Measurements from ENCODE around the gene MIDN. TPM values are rescaled to one million over a fixed set of nuclear protein-coding genes. Genes with fewer than 3 reads are reported as not detected.

MIDN gene
- polyA plus RNA-seq, 12 donors, result 22.4 to 149 (median 30.9) TPM

DNA sequence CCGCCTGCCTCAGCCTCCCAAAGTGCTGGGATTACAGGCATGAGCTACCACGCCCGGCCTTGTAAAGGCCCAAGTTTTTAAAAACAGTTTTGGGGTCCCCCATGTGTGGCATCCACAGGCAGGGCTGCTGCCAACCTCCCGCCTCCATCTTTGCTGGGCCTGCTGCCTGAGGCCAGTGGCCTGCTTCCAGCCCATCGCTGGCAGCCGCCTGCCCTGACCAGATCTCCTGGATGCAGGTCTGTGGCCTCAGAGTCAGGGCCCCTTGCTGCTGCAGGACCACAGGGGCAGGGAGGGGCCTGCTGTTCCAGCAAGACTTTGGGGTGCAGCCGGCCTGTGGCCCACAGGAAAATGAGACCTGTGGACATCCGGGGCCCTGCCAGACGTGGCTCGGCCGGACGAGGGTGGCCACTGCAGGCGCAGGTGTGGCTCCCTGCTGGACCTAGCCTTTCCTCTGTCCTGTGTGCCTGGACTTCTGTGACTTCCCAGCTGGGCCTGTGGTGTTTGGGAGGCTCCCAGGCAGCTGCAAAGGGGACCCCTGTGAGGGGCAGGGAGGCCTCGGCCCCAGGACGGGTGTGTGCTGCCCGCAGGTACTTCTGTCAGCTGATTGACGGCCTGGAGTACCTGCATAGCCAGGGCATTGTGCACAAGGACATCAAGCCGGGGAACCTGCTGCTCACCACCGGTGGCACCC is 28.5 kb upstream of the MIDN start:
- DNase-seq, result no peak

GRCh38 chr19:1220477-1220930 is 27.9 kb upstream of the MIDN start:
- DNase-seq, result no peak

- peak; percentile 66 for DNase-seq
These were observed 27.1 kb upstream of the MIDN start for GRCh38 chr19:1220976-1221903.

GRCh38 chr19:1221904-1222255 is 26.5 kb upstream of the MIDN start:
- DNase-seq, result no peak

DNA sequence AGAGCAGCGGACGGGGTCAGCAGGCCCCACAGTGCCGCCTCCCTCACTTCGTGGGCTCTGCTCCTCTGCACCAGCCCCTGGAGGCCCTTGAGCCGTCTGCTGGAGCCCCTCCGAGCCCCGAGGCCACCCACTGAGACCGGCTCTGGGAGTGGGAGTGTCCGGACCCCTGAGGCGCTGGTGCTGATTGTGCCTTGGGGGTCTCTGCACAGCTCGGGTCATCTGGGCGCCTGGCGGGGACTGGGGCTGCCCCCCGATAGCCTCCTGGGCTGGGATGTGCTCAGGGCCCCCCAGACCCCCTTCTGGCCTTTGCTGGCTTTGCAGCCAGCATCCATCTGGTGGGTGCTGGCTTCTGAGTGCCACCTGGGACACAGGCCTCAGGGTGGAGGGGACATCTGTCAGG is 26.0 kb upstream of the MIDN start:
- DNase-seq, result no peak

DNA sequence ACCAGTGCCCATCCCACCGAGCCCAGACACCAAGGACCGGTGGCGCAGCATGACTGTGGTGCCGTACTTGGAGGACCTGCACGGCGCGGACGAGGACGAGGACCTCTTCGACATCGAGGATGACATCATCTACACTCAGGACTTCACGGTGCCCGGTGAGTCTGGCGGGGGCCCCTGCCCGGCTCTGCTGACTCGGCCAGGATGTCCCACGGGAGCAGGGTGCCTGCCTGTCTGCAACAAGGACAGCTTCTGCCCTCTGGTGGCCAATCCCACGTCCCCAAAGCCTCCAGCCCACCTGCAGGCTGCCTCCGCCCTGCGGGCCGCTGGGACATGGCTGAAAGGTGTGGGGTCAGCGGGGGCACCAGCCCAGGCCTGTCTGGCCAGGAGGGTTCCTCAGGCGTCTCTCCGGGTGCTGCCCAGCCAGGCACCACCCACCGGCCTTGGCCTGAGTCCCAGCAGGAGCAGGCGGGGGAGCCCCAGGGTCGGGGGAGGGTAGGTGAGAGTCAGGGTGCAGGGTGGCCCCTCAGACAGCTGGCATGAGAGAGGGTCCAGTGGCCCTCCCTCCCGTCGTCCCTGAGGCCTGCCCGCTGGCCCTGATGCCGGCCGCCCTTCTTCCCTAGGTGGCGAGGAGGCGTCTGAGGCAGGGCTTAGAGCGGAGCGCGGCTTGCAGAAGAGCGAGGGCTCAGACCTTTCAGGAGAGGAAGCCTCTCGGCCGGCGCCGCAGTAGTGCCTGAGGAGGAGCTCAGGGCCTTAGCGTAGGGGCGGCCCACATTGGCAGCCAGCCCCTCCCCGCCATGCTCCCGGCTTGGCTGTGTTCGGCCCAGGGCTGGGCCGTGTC is 25.1 kb upstream of the MIDN start:
- DNase-seq, result no peak

DNA sequence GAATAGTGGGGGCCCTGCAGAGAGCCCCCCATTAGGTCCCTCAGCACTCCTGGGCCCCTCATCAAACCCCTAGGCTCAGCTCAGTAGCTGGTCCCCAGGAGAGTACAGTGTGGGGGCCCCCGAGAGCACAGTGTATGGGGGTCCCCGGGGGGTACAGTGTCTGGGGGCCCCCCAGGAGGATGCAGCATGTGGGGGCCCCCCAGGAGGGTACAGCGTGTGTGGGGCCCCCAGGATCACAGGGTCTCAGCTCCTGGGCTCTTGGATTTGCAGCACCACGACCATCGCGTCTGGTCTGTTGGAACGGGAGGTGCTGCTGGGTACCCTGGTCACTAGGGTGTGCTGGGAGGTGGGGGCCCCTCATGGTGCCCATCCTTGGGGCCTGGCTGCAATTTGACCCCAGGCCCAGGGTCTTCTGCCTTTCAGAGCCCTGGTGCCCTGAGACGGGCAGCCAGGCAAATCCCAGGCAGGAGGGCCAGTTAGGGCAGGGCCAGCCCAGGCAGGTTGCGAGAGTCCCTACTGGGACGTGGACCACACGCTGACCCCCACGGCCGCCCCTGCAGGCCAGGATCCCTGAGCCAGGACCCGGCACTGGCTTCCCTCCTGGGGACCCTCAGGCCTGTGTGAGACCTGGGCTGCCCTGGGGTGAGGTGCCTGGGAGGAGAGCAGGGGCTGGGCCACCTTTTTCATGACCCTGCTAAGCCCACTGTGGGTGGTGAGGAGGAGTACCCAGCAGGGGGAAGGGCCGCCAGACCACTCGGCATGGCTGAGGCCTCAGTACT is 24.1 kb upstream of the MIDN start:
- no peak for DNase-seq

- DNase-seq, result no peak
These were observed 23.5 kb upstream of the MIDN start for GRCh38 chr19:1224847-1225246.

DNA sequence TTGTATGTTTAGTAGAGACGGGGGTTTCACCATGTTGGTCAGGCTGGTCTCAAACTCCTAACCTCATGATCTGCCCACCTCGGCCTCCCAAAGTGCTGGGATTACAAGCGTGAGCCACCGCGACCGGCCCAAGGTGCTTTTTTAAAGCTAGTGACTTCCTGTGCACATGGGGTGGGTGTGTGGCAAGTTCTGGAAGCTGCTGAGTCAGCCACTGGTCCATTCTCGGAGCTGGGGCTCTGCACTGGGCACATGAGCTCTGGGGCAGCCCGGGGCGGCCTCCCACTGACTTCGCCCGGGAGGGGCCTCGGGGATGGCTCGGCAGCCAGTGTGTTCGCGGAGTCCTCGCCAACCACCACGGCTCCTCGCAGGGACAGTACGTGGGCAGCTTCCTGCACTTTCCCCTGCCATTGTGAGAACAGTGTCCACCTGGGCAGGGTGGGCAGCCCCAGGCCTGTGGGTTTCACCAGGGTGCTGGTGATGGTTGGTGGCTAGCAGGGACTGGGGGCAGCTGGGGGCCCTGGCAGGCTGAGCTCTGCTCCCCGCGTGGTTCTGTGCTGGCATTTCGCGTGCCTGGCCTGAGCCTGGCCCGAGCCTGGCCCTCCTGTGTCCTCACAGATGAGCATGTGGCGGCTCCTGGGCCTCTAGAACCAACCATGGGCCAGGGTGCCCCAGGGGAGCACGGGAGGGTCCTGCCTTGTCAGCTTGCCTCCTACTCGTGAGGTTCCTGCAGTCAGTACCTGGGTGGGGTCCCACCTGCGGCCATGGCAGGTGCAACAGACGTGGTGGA is 22.8 kb upstream of the MIDN start:
- no peak for DNase-seq

DNA sequence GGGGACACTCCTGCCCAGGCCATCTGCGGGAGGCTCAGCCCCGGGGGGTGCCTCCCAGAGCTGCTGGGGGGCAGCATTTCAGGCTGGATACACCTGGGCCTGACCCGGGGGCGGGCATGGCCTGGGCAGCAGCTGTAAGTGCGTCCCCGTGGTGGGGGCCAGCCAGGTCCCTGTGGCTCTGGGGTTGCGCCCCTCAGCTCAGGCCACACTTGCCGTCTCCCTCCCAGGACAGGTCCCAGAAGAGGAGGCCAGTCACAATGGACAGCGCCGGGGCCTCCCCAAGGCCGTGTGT is 22.2 kb upstream of the MIDN start:
- no peak for DNase-seq

DNA sequence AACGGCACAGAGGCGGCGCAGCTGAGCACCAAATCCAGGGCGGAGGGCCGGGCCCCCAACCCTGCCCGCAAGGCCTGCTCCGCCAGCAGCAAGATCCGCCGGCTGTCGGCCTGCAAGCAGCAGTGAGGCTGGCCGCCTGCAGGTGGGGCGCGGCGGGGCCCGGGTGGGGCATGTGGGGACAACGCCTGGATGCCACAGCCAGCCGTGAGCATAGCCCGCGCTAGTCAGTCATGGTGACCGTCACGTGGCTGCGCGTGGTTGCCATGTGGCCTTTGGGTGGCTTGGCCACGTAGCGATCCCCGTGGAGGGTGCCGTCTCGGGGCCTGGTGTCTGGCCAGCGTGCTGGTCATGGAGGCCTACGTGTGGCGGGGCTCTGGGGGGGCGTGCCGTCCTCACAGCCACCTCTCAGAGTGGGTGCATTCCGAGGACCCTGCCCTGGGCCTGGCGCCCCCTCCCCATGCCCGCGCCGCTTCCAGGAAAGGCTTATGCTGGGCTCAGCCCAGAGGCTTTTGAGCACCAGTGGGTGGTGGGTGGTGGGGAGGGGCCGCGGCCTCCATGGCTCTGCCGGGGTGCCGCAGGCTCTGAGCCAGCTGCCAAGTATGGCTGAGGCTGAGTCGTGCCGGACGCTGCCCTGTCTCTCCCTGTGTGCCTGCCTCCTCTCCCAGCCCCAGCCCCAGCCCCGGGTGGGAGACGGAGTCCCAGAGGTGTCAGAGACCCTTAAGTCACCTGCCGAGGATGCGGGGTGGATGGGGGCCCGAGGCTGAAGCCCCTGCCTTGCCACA is 21.7 kb upstream of the MIDN start:
- no peak for DNase-seq

GRCh38 chr19:1227304-1228054 is 20.9 kb upstream of the MIDN start:
- no peak for DNase-seq

GRCh38 chr19:1228161-1228957 is 20.0 kb upstream of the MIDN start:
- DNase-seq, result no peak

GRCh38 chr19:1229056-1229923 is 19.1 kb upstream of the MIDN start:
- DNase-seq, result no peak

DNA sequence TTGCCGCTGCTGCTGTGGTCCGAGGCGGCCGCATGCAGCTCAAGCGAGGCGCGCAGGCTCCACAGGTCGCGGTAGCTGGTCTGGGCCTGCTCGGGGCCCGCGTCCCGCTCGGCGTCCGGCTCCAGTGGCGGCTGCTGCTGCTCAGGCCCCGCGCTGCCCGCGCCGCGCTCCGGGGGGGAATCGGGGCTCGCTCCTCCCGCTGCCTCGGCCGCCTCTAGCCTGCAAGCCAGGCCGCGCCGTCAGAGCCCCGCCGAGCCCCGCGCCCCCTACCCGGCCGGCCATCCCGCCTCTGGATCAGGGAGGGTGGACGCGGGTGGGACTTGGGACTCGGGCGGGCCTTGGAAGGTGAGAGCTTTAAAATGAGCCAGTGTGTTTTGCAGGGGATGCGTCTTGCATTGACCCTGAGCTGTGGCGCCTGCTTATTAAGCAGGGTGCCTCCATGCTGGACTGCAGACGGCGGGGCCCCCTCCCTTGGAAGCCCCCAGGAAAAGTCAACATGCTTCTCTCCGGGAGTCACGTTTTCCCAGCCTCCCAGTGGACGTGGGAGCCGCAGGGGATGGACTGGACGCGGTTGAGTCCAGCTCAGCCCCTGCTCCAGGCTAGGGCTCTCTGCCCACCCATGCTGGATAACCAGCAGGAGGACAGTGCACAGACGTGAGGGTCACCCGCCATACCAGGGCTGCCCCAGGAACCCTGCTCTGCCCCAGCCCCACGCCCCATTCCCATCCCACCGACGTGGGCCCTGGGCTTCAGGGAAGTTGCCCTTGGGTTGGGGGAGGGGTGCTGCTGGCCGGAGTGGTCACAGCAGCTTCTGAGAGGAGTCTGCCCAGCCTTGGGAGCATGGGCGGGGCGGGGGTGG is 18.2 kb upstream of the MIDN start:
- no peak for DNase-seq

GRCh38 chr19:1230783-1231489 is 17.4 kb upstream of the MIDN start:
- no peak for DNase-seq
